HG02642 (cell line): ENCODE measurements around the gene PCF11.
A peak's percentile ranks its signal among the peaks of the same experiment; 100 is the strongest.
"Not testable (repeated sequence)": the region's sequence is repeated elsewhere in the genome, so short reads cannot be mapped to it uniquely, and the experiment has no call there.

ENCODE experiments used
- ATAC-seq: cut with Tn5 transposase; IDR thresholded peaks from one replicate; pipeline ENCODE4 v1.9.1; 2021; ENCODE audit warnings: mild to moderate bottlenecking; ENCODE audit not compliant: unreplicated experiment, poor library complexity

Gene PCF11, protein sequence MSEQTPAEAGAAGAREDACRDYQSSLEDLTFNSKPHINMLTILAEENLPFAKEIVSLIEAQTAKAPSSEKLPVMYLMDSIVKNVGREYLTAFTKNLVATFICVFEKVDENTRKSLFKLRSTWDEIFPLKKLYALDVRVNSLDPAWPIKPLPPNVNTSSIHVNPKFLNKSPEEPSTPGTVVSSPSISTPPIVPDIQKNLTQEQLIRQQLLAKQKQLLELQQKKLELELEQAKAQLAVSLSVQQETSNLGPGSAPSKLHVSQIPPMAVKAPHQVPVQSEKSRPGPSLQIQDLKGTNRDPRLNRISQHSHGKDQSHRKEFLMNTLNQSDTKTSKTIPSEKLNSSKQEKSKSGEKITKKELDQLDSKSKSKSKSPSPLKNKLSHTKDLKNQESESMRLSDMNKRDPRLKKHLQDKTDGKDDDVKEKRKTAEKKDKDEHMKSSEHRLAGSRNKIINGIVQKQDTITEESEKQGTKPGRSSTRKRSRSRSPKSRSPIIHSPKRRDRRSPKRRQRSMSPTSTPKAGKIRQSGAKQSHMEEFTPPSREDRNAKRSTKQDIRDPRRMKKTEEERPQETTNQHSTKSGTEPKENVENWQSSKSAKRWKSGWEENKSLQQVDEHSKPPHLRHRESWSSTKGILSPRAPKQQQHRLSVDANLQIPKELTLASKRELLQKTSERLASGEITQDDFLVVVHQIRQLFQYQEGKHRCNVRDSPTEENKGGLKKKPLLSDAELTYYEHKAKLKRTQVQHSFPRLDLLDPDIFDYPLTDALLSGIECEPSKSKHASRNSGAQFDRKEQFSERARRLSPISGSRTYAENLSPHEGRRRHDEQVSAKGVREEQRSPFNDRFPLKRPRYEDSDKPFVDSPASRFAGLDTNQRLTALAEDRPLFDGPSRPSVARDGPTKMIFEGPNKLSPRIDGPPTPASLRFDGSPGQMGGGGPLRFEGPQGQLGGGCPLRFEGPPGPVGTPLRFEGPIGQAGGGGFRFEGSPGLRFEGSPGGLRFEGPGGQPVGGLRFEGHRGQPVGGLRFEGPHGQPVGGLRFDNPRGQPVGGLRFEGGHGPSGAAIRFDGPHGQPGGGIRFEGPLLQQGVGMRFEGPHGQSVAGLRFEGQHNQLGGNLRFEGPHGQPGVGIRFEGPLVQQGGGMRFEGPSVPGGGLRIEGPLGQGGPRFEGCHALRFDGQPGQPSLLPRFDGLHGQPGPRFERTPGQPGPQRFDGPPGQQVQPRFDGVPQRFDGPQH (N-terminal part only)

GRCh38 chr11:83156996-83157593 lies at the start of gene PCF11:
Gene PCF11 (plus strand): TSS chr11:83157131. CDS start chr11:83157440, 309 bp downstream.
- ATAC-seq, result peak; percentile 16

DNA sequence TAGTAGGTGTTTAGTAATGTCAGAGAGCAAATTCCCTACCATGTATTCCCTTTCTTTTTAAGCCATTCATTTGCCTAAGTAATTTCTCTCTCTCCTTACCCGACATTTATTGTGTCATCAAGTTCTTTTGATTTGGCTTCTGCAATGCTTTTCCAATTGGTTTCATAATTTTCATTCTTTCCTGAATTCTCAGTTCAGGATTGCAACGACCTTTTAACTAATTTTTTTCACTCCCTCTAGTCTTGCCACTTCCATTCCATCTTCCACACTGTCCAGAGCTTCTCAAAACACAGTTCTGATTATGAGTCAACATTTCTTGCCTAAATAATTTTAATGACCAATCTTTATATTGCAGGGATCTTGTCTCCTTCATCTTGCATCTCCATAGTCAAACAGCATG lies 44.0 kb upstream of the PCF11 start:
- ATAC-seq, result no peak

DNA sequence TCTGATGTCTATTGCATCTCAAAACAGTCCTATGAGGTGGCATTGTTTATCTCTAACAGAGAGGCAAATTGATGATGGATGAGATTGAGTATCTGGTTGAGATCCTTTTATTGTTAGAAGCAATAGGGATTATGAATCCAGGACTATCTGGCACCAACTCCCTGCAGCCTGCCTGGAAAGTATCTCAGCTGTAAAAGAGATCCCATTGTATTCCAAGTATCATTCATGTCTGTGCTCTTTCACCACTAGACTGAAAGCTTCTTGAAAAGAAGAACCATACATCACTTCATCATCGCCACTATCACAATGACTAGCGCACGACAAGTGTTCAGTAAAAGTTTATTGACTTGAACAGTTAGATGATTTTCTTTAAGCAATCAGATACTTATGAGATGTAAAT lies 41.9 kb upstream of the PCF11 start:
- ATAC-seq, result no peak

DNA sequence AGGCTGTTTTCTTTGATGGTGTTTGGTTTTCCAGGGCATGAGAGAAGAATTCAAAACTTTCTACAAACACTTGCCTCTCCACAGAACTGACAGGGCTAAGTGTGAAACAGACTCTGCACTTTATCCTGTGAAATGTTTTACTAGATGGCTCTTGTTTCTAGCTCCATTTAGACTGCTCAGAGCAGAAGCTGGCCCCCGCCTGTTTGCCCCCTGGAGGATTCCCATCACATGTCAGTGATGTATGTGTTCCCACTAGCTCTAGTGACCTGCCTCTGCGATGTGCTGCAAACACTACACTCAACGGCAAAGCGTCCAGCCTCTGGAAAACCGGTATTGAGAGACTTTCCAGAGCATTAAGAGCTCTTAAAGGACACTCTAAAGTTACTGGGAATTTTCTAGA lies 41.4 kb upstream of the PCF11 start:
- no peak for ATAC-seq

- ATAC-seq, result no peak
Measured at GRCh38 chr11:83116015-83116641, 40.8 kb upstream of the PCF11 start.

DNA sequence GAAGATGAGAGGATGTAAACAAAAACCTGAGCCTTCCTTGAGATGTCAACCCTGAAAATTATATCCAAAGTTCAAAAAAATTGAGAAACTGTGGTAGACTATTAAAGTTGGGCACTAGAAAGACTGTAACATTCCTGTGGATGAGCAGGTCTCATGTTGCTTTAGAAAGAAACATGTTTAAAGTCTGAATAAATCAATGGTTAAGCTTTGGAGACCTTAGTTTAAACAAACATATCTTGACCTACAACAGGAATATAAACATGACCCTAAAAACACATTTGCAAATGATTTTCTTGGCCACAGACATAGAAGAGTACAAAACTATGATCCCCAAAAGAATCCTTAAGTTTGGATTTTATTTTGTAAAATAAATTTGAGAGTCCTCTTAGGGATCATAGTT lies 38.1 kb upstream of the PCF11 start:
- ATAC-seq, result no peak

DNA sequence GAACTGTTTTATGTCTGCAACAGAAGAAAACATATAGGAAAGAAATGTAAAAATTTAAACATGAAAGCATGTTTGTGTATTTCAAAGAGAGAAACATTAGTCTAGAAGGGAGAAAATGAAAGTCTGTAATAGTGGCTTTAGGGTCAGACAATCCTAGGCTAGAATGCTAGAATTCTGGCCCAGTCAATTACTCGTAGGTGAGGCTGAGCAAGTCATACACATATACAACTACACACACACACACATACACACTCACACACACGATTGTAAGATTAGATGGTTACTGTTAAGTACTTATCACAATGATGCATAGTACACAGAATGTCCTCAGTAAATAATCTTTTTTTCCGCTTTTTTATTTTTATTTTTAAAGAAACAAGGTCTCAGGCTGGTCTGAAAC lies 37.7 kb upstream of the PCF11 start:
- ATAC-seq, result no peak

- ATAC-seq, result no peak
Measured at GRCh38 chr11:83120327-83120726, 36.6 kb upstream of the PCF11 start.

GRCh38 chr11:83122050-83122449 lies 34.9 kb upstream of the PCF11 start:
- ATAC-seq, result no peak

DNA sequence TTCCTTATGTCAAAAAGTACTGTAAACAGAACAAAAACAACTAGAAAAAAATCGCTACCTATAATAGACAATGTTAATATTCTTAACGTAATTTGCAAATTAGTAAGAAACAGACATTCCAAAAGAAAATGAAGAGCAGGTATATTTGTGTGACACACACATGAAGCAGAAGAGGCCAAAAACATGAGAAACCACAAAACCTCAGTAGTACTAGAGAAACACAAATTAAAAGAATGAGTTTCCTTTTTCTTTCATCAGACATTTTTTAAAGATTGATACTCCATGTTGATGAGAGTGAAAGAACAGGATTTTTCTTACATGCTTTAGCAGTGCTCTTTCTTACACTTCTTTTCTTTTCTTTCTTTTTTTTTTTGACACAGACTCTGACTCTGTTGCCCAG lies 34.2 kb upstream of the PCF11 start:
- no peak for ATAC-seq

DNA sequence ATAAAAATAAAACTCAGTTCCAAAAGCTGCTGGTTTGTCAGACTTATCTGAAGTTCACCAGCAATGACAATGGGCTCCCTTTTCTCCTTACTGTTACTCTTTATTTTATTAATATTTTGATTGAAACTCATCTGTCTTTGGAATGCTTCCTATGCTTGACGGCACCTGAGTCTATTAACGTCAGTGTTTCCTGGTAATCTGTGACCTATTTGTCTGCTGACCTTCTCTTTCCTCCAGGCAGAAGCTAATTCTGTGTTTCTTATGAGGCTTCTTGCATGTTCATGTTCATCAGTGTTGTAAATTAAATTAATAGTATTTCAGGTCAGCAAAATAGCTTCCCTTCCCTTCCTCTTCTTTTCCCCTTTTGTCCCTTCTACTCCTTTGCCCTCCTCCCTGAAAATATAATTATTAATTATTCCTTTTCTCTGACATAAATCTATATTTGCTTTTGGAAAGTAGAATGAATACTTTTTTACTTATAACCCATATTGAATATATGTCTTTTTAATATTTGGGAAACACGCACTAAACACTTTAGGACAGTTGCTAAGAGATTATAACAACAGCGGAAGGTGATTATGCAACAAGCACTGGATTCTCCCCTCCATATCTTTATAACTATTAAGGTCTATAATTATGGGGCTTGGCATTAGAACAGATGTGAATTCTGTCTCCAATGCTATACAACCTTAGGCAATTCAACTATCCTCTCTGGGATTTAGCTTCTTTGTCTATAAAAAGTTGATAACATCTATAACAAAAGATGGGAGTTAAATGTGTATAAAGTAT lies 32.1 kb upstream of the PCF11 start:
- ATAC-seq, result no peak

DNA sequence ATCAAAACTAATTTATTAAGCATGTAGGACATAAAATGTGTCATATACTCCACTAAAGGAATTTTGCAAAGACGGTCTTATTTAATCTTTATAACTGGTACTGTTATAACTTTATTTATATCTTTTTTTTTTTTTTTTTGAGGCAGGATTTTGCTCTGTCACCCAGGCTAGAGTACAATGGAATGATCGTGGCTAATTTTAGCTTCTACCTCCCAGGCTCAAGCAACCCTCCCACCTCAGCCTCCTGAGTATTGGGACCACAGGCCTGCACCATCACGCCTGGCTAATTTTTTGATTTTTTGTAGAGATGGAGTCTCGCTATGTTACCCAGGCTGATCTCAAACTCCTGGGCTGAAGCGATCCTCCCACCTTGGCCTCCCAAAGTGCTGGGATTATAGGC lies 31.4 kb upstream of the PCF11 start:
- ATAC-seq, result no peak

DNA sequence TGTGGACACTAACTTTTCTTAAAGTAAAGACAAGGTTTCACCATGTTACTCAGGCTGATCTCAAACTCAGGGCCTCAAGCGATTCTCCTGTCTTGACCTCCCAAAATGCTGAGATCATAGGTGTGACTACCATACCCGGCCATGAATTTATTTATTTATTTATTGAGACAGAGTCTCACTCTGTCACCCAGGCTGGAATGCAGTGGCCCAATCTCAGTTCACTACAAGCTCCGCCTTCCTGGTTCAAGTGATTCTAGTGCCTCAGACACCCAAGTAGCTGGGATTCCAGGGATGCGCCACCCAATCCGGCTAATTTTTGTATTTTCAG lies 29.7 kb upstream of the PCF11 start:
- no peak for ATAC-seq

GRCh38 chr11:83132191-83132590 lies 24.7 kb upstream of the PCF11 start:
- no peak for ATAC-seq

DNA sequence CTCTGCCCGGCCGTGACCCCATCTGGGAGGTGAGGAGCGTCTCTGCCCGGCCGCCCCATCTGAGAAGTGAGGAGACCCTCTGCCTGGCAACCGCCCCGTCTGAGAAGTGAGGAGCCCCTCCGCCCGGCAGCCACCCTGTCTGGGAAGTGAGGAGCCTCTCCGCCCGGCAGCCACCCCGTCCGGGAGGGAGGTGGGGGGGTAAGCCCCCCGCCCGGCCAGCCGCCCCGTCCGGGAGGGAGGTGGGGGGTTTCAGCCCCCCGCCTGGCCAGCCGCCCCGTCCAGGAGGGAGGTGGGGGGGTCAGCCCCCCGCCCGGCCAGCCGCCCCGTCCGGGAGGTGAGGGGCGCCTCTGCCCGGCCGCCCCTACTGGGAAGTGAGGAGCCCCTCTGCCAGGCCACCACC lies 23.7 kb upstream of the PCF11 start:
- ATAC-seq, result not testable (repeated sequence)

DNA sequence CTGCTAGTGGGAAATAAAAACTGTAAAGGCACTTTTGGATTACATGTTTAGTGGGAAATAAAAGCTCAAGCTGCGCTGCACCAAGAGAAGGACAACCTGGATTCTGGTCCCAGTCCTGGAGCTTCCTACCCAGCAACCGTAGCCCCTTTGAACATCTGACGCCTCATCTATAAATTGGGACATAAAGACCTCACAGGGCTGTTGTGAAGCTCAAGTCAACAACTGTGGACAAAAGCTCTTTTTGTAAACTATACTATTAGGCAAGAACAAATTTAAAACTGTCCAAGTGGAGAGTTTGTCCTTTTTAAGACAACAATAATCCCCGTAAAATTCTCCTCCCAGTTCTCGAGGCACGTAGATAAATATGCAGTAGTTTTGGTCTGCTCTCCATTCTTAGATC lies 17.6 kb upstream of the PCF11 start:
- ATAC-seq, result no peak

- peak; percentile 96 for ATAC-seq
Measured at GRCh38 chr11:83140691-83141455, 16.1 kb upstream of the PCF11 start.

DNA sequence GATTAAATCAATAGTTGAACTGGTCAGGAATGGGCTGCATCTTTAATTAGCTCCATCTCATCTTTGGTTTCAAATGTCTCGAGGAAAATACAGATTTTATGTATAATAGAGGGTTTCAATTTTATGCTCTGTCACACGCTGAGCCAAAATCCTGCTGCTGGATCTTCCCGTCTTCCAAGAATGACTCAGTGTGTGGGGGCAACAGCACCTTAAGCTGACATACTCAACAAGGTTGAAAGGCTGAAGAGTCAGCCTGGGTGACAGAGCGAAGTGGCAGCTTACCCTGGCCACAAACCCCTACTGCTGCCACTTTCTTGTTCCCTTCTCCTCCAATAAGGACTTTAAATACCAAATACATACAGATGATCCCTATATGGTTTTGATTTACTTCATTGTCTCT lies 9.0 kb upstream of the PCF11 start:
- ATAC-seq, result no peak

DNA sequence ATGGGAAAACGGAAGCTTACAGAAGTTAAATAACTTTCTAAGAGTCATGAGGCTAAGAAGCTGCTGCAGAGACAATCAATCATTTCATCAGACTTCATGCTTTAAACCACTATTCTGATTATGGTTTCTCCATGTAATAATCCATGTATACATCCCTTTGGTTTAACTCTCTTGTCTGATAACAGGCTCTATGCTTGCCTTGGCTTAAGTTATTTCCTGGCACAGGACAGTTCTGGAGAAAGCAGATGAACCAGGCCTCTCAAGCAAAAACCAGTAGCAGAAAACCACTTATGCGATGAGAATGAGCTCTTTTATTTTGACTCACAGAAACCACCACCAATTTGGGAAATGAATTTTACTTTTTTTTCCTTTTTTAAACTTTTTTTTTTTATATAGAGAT lies 6.5 kb upstream of the PCF11 start:
- no peak for ATAC-seq
